ENCODE data around the gene TMEM184B.

GRCh38 chr22:38250643-38251340, 22.0 kb downstream of the TMEM184B start:
- no peak for TF ChIP-seq CTCF (conservative IDR thresholded peaks at IDR 0.05)
- no peak for TF ChIP-seq EZH2 (IDR thresholded peaks at IDR 0.05; ENCODE audit: low read depth)

All from PC-9 (cell line).